H1 (cell line): Measurements from ENCODE around the gene OSBPL9. TPM values are rescaled to one million over a fixed set of nuclear protein-coding genes. Genes with fewer than 3 reads are reported as not detected.

ENCODE experiments used
- CTCF ChIA-PET: fragments of 300-600 bp; sonication (Branson Sonifier 250); formaldehyde crosslinking; loops from one replicate; lab custom pipeline; 2021; ENCODE audit not compliant: partially characterized antibody; lab: Charles Lee
- POLR2A ChIA-PET: fragments of 300-600 bp; sonication (Branson Sonifier 250); formaldehyde crosslinking; loops from one replicate; lab custom pipeline; 2021; ENCODE audit warnings: inconsistent platforms; ENCODE audit not compliant: partially characterized antibody; lab: Charles Lee
- DNase-seq, 2 experiments: peaks; one replicate each; pipeline versions ENCODE4 v3.0.0 to v3.0.0-alpha.2; 2010 to 2022; ENCODE audit warnings: low spot score in 2 of 2, low read depth in 1 of 2, mixed read lengths in 1 of 2
- FAIRE-seq: peaks from 2 replicates; lab custom pipeline; 2011; peaks lifted over from hg19 to GRCh38; lab: Jason Lieb, UNC
- H2AFZ ChIP-seq: 2 replicates; pipeline ENCODE4 v1.8.1; 2012; ENCODE audit warnings: low read length, inconsistent platforms
- H2AK5ac ChIP-seq: 2 replicates; pipeline ENCODE4 v1.6.1; 2013; ENCODE audit warnings: low read depth, low read length
- H2BK120ac ChIP-seq: replicated peaks from 2 replicates; pipeline ENCODE3; 2013; ENCODE audit warnings: low read depth, low read length, inconsistent platforms
- H2BK12ac ChIP-seq: 2 replicates; pipeline ENCODE4 v1.6.1; 2013; ENCODE audit warnings: low read depth, low read length
- H2BK15ac ChIP-seq: 2 replicates; pipeline ENCODE4 v1.6.1; 2013; ENCODE audit warnings: low read length
- H2BK20ac ChIP-seq: 2 replicates; pipeline ENCODE4 v1.6.1; 2013; ENCODE audit warnings: low read length
- H2BK5ac ChIP-seq: 2 replicates; pipeline ENCODE4 v1.6.1; 2013; ENCODE audit warnings: low read depth, low read length
- H3K14ac ChIP-seq: 2 replicates; pipeline ENCODE4 v1.6.1; 2013; ENCODE audit warnings: inconsistent platforms; ENCODE audit not compliant: insufficient read length
- H3K18ac ChIP-seq: 2 replicates; pipeline ENCODE4 v1.6.1; 2013; ENCODE audit warnings: low read length; ENCODE audit errors: extremely low read depth
- H3K23ac ChIP-seq: 2 replicates; pipeline ENCODE4 v1.6.1; 2013; ENCODE audit warnings: inconsistent platforms; ENCODE audit not compliant: insufficient read length
- H3K23me2 ChIP-seq: 2 replicates; pipeline ENCODE4 v1.6.1; 2013; ENCODE audit warnings: low read depth, low read length
- H3K27ac ChIP-seq: 2 replicates; pipeline ENCODE4 v1.6.1; 2011; ENCODE audit warnings: low read depth, low read length, inconsistent platforms
- H3K27me3 ChIP-seq, 4 experiments: replicated peaks in 1 of 4; 1 replicate in 1 of 4; 2 replicates in 3 of 4; pipeline versions ENCODE4 v1.6.1 to v1.8.1; 2011 to 2013; ENCODE audit warnings: low read length in 3 of 4, mild to moderate bottlenecking in 3 of 4, inconsistent platforms in 2 of 4, mixed read lengths in 2 of 4, moderate library complexity in 1 of 4; ENCODE audit not compliant: control insufficient read depth in 3 of 4, insufficient read depth in 3 of 4; ENCODE audit errors: extremely low read depth in 1 of 4
- H3K36me3 ChIP-seq, 4 experiments: 2 replicates each; pipeline versions ENCODE4 v1.6.1 to v1.8.1; 2011 to 2013; ENCODE audit warnings: mild to moderate bottlenecking in 4 of 4, low read length in 3 of 4, moderate library complexity in 2 of 4, control low read depth in 1 of 4, inconsistent platforms in 1 of 4; ENCODE audit not compliant: insufficient read depth in 4 of 4, control insufficient read depth in 2 of 4
- H3K4ac ChIP-seq: replicated peaks from 2 replicates; pipeline ENCODE3; 2013; ENCODE audit warnings: low read length, low read depth, mixed read lengths, inconsistent platforms; ENCODE audit not compliant: insufficient read length
- H3K4me1 ChIP-seq, 4 experiments: replicated peaks in 1 of 4; 1 replicate in 1 of 4; 2 replicates in 3 of 4; pipeline versions ENCODE4 v1.6.1 to v1.8.1; 2011 to 2013; ENCODE audit warnings: low read length in 3 of 4, inconsistent platforms in 2 of 4, mixed read lengths in 1 of 4; ENCODE audit not compliant: insufficient read depth in 4 of 4, control insufficient read depth in 3 of 4
- H3K4me2 ChIP-seq, 2 experiments: 2 replicates each; pipeline versions ENCODE4 v1.6.1 to v1.8.1; 2011 to 2013; ENCODE audit warnings: low read depth in 2 of 2, low read length in 2 of 2, control low read depth in 1 of 2, inconsistent platforms in 1 of 2, mild to moderate bottlenecking in 1 of 2; ENCODE audit not compliant: insufficient read depth in 1 of 2
- H3K4me3 ChIP-seq, 4 experiments: fragments of 200-600, 300-600 bp in 1 of 4; sonication (generic), shearing (Covaris generic), sonication (Bioruptor Twin) in 1 of 4; 2 replicates each; pipeline versions ENCODE4 v1.5.1 to v1.8.1; 2011 to 2016; ENCODE audit warnings: low read length in 4 of 4, low read depth in 3 of 4, control low read depth in 2 of 4, inconsistent platforms in 2 of 4, mild to moderate bottlenecking in 2 of 4, mixed read lengths in 1 of 4, moderate library complexity in 1 of 4; ENCODE audit not compliant: insufficient read depth in 2 of 4; ENCODE audit errors: extremely low read depth in 1 of 4
- H3K56ac ChIP-seq: replicated peaks from 2 replicates; pipeline ENCODE3; 2013; ENCODE audit warnings: low read depth, mild to moderate bottlenecking, mixed read lengths, low read length, inconsistent platforms; ENCODE audit not compliant: insufficient read length
- H3K79me1 ChIP-seq: 2 replicates; pipeline ENCODE4 v1.6.1; 2013; ENCODE audit warnings: low read depth, low read length, control low read depth
- H3K79me2 ChIP-seq, 2 experiments: 2 replicates each; pipeline versions ENCODE4 v1.6.1 to v1.8.1; 2012 to 2013; ENCODE audit warnings: low read length in 2 of 2, mild to moderate bottlenecking in 2 of 2, inconsistent platforms in 1 of 2; ENCODE audit not compliant: insufficient read depth in 2 of 2, control insufficient read depth in 1 of 2
- H3K9ac ChIP-seq, 4 experiments: replicated peaks in 1 of 4; 1 replicate in 1 of 4; 2 replicates in 3 of 4; pipeline versions ENCODE4 v1.6.1 to v1.8.1; 2011 to 2013; ENCODE audit warnings: low read depth in 3 of 4, low read length in 3 of 4, control low read depth in 2 of 4, mild to moderate bottlenecking in 2 of 4, moderate library complexity in 2 of 4, inconsistent platforms in 1 of 4; ENCODE audit errors: extremely low read depth in 1 of 4
- H3K9me3 ChIP-seq, 2 experiments: 2 replicates each; pipeline versions ENCODE4 v1.6.1 to v1.8.1; 2012 to 2013; ENCODE audit warnings: mild to moderate bottlenecking in 2 of 2, moderate library complexity in 2 of 2, control low read depth in 1 of 2, inconsistent platforms in 1 of 2, low read depth in 1 of 2, low read length in 1 of 2, mixed read lengths in 1 of 2; ENCODE audit not compliant: insufficient read depth in 2 of 2
- H4K20me1 ChIP-seq, 2 experiments: replicated peaks in 1 of 2; 2 replicates each; pipeline versions ENCODE3 to v1.8.1; 2011 to 2013; ENCODE audit warnings: inconsistent platforms in 2 of 2, low read length in 2 of 2, mild to moderate bottlenecking in 1 of 2; ENCODE audit not compliant: insufficient read depth in 2 of 2, control insufficient read depth in 1 of 2
- H4K5ac ChIP-seq: 2 replicates; pipeline ENCODE4 v1.6.1; 2013; ENCODE audit warnings: low read length, low read depth, mixed read lengths, inconsistent platforms; ENCODE audit not compliant: insufficient read length
- H4K8ac ChIP-seq: 2 replicates; pipeline ENCODE4 v1.8.0; 2013; ENCODE audit warnings: mild to moderate bottlenecking, moderate library complexity, low read length, inconsistent platforms; ENCODE audit not compliant: insufficient read depth; ENCODE audit errors: extremely low read depth
- H4K91ac ChIP-seq: replicated peaks from 2 replicates; pipeline ENCODE3; 2013; ENCODE audit warnings: low read length, mixed read lengths, inconsistent platforms; ENCODE audit not compliant: insufficient read length
- BRCA1 ChIP-seq: IDR thresholded peaks from 2 replicates; pipeline ENCODE4 v1.6.1; 2012; ENCODE audit warnings: low read depth, low read length, improper control_type of control experiment
- GABPA ChIP-seq: IDR thresholded peaks from 2 replicates; pipeline ENCODE4 v1.6.1; 2011; ENCODE audit warnings: mild to moderate bottlenecking, low read length, moderate library complexity, borderline replicate concordance; ENCODE audit not compliant: insufficient read depth
- HDAC2 ChIP-seq, 2 experiments: fragments of 300-600 bp in 1 of 2; sonication (generic) in 1 of 2; IDR thresholded peaks; 2 replicates each; pipeline ENCODE4 v1.6.1; 2011 to 2012; ENCODE audit warnings: low read depth in 2 of 2, low read length in 2 of 2, mild to moderate bottlenecking in 2 of 2, moderate library complexity in 2 of 2, borderline replicate concordance in 1 of 2, inconsistent platforms in 1 of 2
- JUND ChIP-seq: IDR thresholded peaks from 2 replicates; pipeline ENCODE4 v1.6.1; 2011; ENCODE audit warnings: mild to moderate bottlenecking, improper control_type of control experiment, low read length
- KDM4A ChIP-seq: IDR thresholded peaks from one replicate; pipeline ENCODE4 v1.7.1; 2012; ENCODE audit warnings: low read depth, mild to moderate bottlenecking, moderate library complexity, low read length, inconsistent platforms; ENCODE audit not compliant: severe bottlenecking
- KDM5A ChIP-seq: fragments of 200-600 bp; IDR thresholded peaks from 2 replicates; pipeline ENCODE4 v1.7.1; 2012; ENCODE audit warnings: mild to moderate bottlenecking, low read length, inconsistent platforms, mixed read lengths
- NANOG ChIP-seq: IDR thresholded peaks from 2 replicates; pipeline ENCODE4 v1.6.1; 2011; ENCODE audit warnings: low read length, low read depth, mild to moderate bottlenecking, inconsistent platforms; ENCODE audit not compliant: insufficient read depth, poor library complexity, severe bottlenecking
- NRF1 ChIP-seq: IDR thresholded peaks from 2 replicates; pipeline ENCODE4 v1.6.1; 2011; ENCODE audit warnings: mild to moderate bottlenecking, low read depth, low read length, improper control_type of control experiment
- SUZ12 ChIP-seq: fragments of 200-600 bp; sonication (generic); IDR thresholded peaks from 2 replicates; pipeline ENCODE4 v1.6.1; 2012; ENCODE audit warnings: mild to moderate bottlenecking, inconsistent platforms, low read length, moderate library complexity, mixed read lengths
- TAF7 ChIP-seq: optimal IDR thresholded peaks from 2 replicates; pipeline ENCODE3; 2011; ENCODE audit warnings: low read depth, mild to moderate bottlenecking, inconsistent platforms, low read length, moderate library complexity, borderline replicate concordance
- YY1 ChIP-seq: IDR thresholded peaks from 2 replicates; pipeline ENCODE4 v1.6.1; 2011; ENCODE audit warnings: low read depth, mild to moderate bottlenecking, low read length
- WGBS, 2 experiments: shearing (Covaris generic) in 1 of 2; methylation state at CpG; one replicate each; pipeline versions ENCODE4 v1.1.6 to v1.1.7; 2013 to 2015; ENCODE audit warnings: low lambda C conversion rate in 2 of 2, mixed read lengths in 2 of 2, inconsistent platforms in 1 of 2, low coverage in 1 of 2, missing lambda C conversion rate in 1 of 2; ENCODE audit not compliant: insufficient replicate concordance in 2 of 2, insufficient coverage in 1 of 2, insufficient read length in 1 of 2; ENCODE audit errors: extremely low coverage in 1 of 2, missing lambda C conversion rate in 1 of 2; 5-methylcytosine and 5-hydroxymethylcytosine counted together
- polyA plus RNA-seq, 7 experiments: library from polyadenylated mRNA; depleted of rRNA in 3 of 7; stranded (reverse) in 5 of 7; unstranded in 2 of 7; fragments of >200 nt in 5 of 7; fragments of 200-250 nt in 2 of 7; gene quantifications; 1 replicate in 5 of 7; 2 replicates in 1 of 7; 4 replicates in 1 of 7; pipeline versions ENCODE4 v1.2.1 to v1.2.3, GENCODE V29; 2011 to 2013; ENCODE audit warnings: missing spikeins in 2 of 7, mixed read lengths in 2 of 7
- total RNA-seq: library from RNA; stranded (reverse); fragmentation: NEBNext Ultra II Directional; extraction: Animal tissue kit (Norgen Biotek cat#: 25700); gene quantifications from 2 replicates; pipeline ENCODE4 v1.2.1, GENCODE V29; 2021
- TF ChIP-seq, protein P1 (sequence below): IDR thresholded peaks from 2 replicates; pipeline ENCODE4 v1.6.1; 2012; ENCODE audit warnings: low read length, inconsistent platforms

Gene OSBPL9
- total and polyA plus RNA-seq, 2 of the 8 experiments (the other 6 are each of a cell fraction or from before 2014, with no cell fraction given): 58.2 to 71.6 TPM

DNA sequence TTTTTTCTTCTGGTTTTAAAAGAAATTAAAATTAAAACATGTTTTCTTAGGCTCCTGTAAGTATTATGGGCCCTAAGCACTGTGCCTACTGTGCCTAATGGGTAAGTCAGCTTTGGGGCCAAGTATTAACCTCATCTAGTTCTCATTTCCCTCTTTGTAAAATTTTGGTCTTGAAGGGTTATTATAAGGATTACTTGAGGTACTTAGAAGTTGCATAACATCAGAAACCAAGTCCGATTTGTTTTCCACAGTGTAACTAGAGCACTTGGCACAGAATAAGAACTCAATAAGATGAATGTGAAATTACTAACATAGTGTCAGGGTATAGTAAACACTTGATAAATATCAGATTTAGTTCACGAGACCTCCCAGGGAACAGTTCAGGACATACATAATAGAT is 16.4 kb upstream of the OSBPL9 start:
- Histone ChIP-seq H4K5ac (no peak overlapping the region), H2BK12ac (no peak overlapping the region), H3K79me1 (no peaks in the 10 kb centered on the region), H3K9ac (no peak overlapping the region), H2AFZ (no peak overlapping the region), H3K18ac (no peak overlapping the region), H3K27ac (no peak overlapping the region), H2BK120ac (no peak overlapping the region), H2BK5ac (no peak overlapping the region), H3K36me3 (no peaks in the 10 kb centered on the region), H3K27me3 (no peaks in the 10 kb centered on the region), H3K4me3 (no peak overlapping the region), H4K8ac (no peak overlapping the region), H3K9me3 (no peaks in the 10 kb centered on the region), H2BK15ac (no peak overlapping the region), H3K56ac (no peak overlapping the region), H4K20me1 (no peaks in the 10 kb centered on the region), H3K4me1 (no peaks in the 10 kb centered on the region), H2BK20ac (no peak overlapping the region), H3K4ac (no peak overlapping the region), H3K14ac (no peak overlapping the region), H3K23ac (no peak overlapping the region), H2AK5ac (no peak overlapping the region), H3K79me2 (no peaks in the 10 kb centered on the region), H3K23me2 (no peaks in the 10 kb centered on the region), H4K91ac (no peak overlapping the region), H3K4me2 (no peak overlapping the region)
- FAIRE-seq (no peak), DNase-seq (no peak)
- POLR2A ChIA-PET: interaction anchor here (1.9 kb wide), 1 partner anchor 9 kb away, joined by 4 read pairs; no protein-coding TSS in a partner anchor
- whole genome bisulfite sequencing, 2 experiments: 86% methylated on average over 2 of the region's 2 CpGs; no CpG with 5 or more reads in 1 of the 2 experiments
- CTCF ChIA-PET: interaction anchor here (0.8 to 1.0 kb wide), 2 partner anchors 24 to 408 kb away, joined by 3 read pairs; no protein-coding TSS in a partner anchor
- no peak for TF ChIP-seq KDM4A
- TF ChIP-seq JUND: no peak
- TF ChIP-seq GABPA: no peak
- TF ChIP-seq, protein P1, sequence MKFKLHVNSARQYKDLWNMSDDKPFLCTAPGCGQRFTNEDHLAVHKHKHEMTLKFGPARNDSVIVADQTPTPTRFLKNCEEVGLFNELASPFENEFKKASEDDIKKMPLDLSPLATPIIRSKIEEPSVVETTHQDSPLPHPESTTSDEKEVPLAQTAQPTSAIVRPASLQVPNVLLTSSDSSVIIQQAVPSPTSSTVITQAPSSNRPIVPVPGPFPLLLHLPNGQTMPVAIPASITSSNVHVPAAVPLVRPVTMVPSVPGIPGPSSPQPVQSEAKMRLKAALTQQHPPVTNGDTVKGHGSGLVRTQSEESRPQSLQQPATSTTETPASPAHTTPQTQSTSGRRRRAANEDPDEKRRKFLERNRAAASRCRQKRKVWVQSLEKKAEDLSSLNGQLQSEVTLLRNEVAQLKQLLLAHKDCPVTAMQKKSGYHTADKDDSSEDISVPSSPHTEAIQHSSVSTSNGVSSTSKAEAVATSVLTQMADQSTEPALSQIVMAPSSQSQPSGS: no peak
- TF ChIP-seq SUZ12: no peak
- no peak for TF ChIP-seq HDAC2 (IDR thresholded peaks at IDR 0.05; ENCODE audit: borderline replicate concordance in 1 of 2, low read depth in 2 of 2, low read length in 2 of 2)
- no peak for TF ChIP-seq TAF7
- no peak for TF ChIP-seq KDM5A
- no peak for TF ChIP-seq BRCA1
- no peak for TF ChIP-seq YY1
- TF ChIP-seq NRF1: no peak
- no peak for TF ChIP-seq NANOG
